ENCODE data around the gene IFT57.

IFT57 gene

GRCh38 chr3:108222853-108223565, 785 bp upstream of the IFT57 start:
- peak overlapping the region; percentile 54 for H3K9ac ChIP-seq (ENCODE audit: low read length)
- no peaks in the 10 kb centered on the region for H3K9me3 ChIP-seq (replicated peaks; ENCODE audit: insufficient read depth, low read length)
- no peaks in the 10 kb centered on the region for H4K20me1 ChIP-seq (ENCODE audit: insufficient read depth, low read length)
- TF ChIP-seq EZH2phosphoT487 (IDR thresholded peaks at IDR 0.05; ENCODE audit: low read length) (no peak), CTCF (IDR thresholded peaks at IDR 0.05; ENCODE audit: low read length) (no peak), EZH2 (optimal IDR thresholded peaks at IDR 0.05; ENCODE audit: low read depth, low read length) (no peak)
- no peaks in the 10 kb centered on the region for H3K9me2 ChIP-seq (replicated peaks; ENCODE audit: insufficient read depth, low read length)
- H3K4me3 ChIP-seq (ENCODE audit: low read length), result peak overlapping the region; percentile 84
- peak overlapping the region; percentile 50 for H2AFZ ChIP-seq (ENCODE audit: low read length)
- peaks cover 16% of the 10 kb centered on the region for H3K4me1 ChIP-seq (ENCODE audit: low read length)
- H3K27me3 ChIP-seq (replicated peaks; ENCODE audit: insufficient read depth, low read length), result no peaks in the 10 kb centered on the region
- no peaks in the 10 kb centered on the region for H3K79me2 ChIP-seq (ENCODE audit: low read length)
- peak overlapping the region; percentile 44; the same call in 1 of the 2 replicates for H3K27ac ChIP-seq (ENCODE audit: low read length)
- peak; percentile 14 for DNase-seq
- H3K36me3 ChIP-seq (replicated peaks; ENCODE audit: insufficient read depth, low read length), result no peaks in the 10 kb centered on the region
- H3K4me2 ChIP-seq (ENCODE audit: low read depth, low read length), result peak overlapping the region; percentile 61
- H3F3A ChIP-seq (ENCODE audit: insufficient read depth, low read length), result peaks cover 10% of the 10 kb centered on the region; the same call in 1 of the 2 replicates

- TF ChIP-seq CTCF (IDR thresholded peaks at IDR 0.05; ENCODE audit: low read length), result no peak
- TF ChIP-seq EZH2phosphoT487 (IDR thresholded peaks at IDR 0.05; ENCODE audit: low read length), result no peak
- no peak for TF ChIP-seq EZH2 (optimal IDR thresholded peaks at IDR 0.05; ENCODE audit: low read depth, low read length)
- no peaks in the 10 kb centered on the region for H3K36me3 ChIP-seq (replicated peaks; ENCODE audit: insufficient read depth, low read length)
- no peaks in the 10 kb centered on the region for H4K20me1 ChIP-seq (ENCODE audit: insufficient read depth, low read length)
- H3K27me3 ChIP-seq (replicated peaks; ENCODE audit: insufficient read depth, low read length), result no peaks in the 10 kb centered on the region
- peak overlapping the region; percentile 78 for H3K4me2 ChIP-seq (ENCODE audit: low read depth, low read length)
- H3K9me2 ChIP-seq (replicated peaks; ENCODE audit: insufficient read depth, low read length), result no peaks in the 10 kb centered on the region
- H3K9ac ChIP-seq (ENCODE audit: low read length), result peak overlapping the region; percentile 89
- peaks cover 10% of the 10 kb centered on the region; the same call in 1 of the 2 replicates for H3F3A ChIP-seq (ENCODE audit: insufficient read depth, low read length)
- H2AFZ ChIP-seq (ENCODE audit: low read length), result peak overlapping the region; percentile 90
- peaks cover 16% of the 10 kb centered on the region for H3K4me1 ChIP-seq (ENCODE audit: low read length)
- peak overlapping the region; percentile 84 for H3K4me3 ChIP-seq (ENCODE audit: low read length)
- no peaks in the 10 kb centered on the region for H3K9me3 ChIP-seq (replicated peaks; ENCODE audit: insufficient read depth, low read length)
- no peaks in the 10 kb centered on the region for H3K79me2 ChIP-seq (ENCODE audit: low read length)
- peak overlapping the region; percentile 56; the same call in 1 of the 2 replicates for H3K27ac ChIP-seq (ENCODE audit: low read length)
- DNase-seq, result no peak
Observed at GRCh38 chr3:108221393-108221792, 831 bp downstream of the IFT57 start.

GRCh38 chr3:108219336-108219735, 2.9 kb downstream of the IFT57 start:
- Histone ChIP-seq H3K4me3 (ENCODE audit: low read length) (no peak overlapping the region), H3K9me3 (replicated peaks; ENCODE audit: insufficient read depth, low read length) (no peaks in the 10 kb centered on the region), H4K20me1 (ENCODE audit: insufficient read depth, low read length) (no peaks in the 10 kb centered on the region), H3K9ac (ENCODE audit: low read length) (no peak overlapping the region), H3K4me1 (ENCODE audit: low read length) (peaks cover 20% of the 10 kb centered on the region), H3K27me3 (replicated peaks; ENCODE audit: insufficient read depth, low read length) (no peaks in the 10 kb centered on the region), H3K36me3 (replicated peaks; ENCODE audit: insufficient read depth, low read length) (no peaks in the 10 kb centered on the region), H3K27ac (ENCODE audit: low read length) (no peak overlapping the region), H3F3A (ENCODE audit: insufficient read depth, low read length) (peaks cover 10% of the 10 kb centered on the region; the same call in 1 of the 2 replicates), H3K4me2 (ENCODE audit: low read depth, low read length) (no peak overlapping the region; the same call in 1 of the 2 replicates), H3K9me2 (replicated peaks; ENCODE audit: insufficient read depth, low read length) (no peaks in the 10 kb centered on the region), H3K79me2 (ENCODE audit: low read length) (no peaks in the 10 kb centered on the region), H2AFZ (ENCODE audit: low read length) (no peak overlapping the region)
- TF ChIP-seq EZH2phosphoT487 (IDR thresholded peaks at IDR 0.05; ENCODE audit: low read length) (no peak), CTCF (IDR thresholded peaks at IDR 0.05; ENCODE audit: low read length) (no peak), EZH2 (optimal IDR thresholded peaks at IDR 0.05; ENCODE audit: low read depth, low read length) (no peak)
- no peak for DNase-seq
